ENCODE data around the gene ENTR1. TPM values are rescaled to one million over a fixed set of nuclear protein-coding genes. Genes with fewer than 3 reads are reported as not detected.

Gene ENTR1
- polyA plus RNA-seq, 1 donor from 2014 or later: 63.7 TPM

DNA sequence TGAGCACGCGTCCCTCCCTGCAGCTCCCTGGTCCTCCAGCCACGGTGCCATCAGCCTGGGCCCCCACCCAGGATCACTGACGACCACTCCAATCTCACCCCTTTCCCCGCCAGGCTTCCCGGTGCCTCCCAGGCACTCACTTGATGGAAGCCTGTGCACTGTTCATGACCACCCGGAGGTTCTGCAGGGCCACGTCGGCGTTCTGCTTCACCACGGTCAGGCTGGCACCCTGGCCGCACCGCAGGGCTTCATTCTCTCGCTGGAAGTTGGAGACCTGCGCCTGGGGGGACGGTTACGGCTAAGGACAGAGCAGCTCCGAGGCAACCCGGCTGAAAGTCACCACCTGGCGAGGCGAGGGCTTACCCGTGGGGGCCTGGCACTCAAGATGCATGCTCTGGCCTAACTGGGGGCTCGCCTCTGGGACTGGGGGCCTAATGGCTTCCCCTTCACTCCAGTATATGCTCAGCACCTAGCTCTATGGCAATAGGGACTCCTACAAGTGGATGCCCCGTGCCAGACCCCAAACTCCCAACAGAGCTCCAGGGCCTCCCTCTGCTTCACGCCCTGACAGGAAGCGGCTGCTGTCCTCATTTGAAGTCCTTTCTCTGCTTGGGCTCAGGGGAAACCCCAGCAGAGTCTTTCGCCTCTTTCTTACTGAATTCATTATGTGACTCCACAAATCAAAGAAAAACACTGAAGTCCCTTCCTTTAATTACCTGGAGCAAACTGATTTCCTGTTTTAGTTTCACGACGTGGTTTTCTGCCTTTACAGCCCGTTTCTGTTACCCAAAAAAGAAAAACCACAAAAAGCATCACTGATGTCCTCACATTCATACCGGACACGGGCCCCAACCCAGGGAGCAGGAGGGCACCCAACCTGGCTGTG, 6.3 kb downstream of the ENTR1 start:
- H3F3A ChIP-seq (ENCODE audit: insufficient read depth, low read length, poor library complexity, severe bottlenecking): no peaks in the 10 kb centered on the region
- no peaks in the 10 kb centered on the region for H3K9me3 ChIP-seq (ENCODE audit: low read length)
- H3K36me3 ChIP-seq (ENCODE audit: insufficient read depth, low read length): no peaks in the 10 kb centered on the region
- H3K4me3 ChIP-seq (ENCODE audit: low read length): no peak overlapping the region
- H2AFZ ChIP-seq (ENCODE audit: low read depth, low read length): no peak overlapping the region
- TF ChIP-seq TAF1 (IDR thresholded peaks at IDR 0.05; ENCODE audit: low read depth) (no peak), SMC3 (conservative IDR thresholded peaks at IDR 0.05; ENCODE audit: poor library complexity) (no peak), MXI1 (conservative IDR thresholded peaks at IDR 0.05; ENCODE audit: poor library complexity, severe bottlenecking) (no peak), RAD21 (conservative IDR thresholded peaks at IDR 0.05) (no peak), EZH2 (IDR thresholded peaks at IDR 0.05; ENCODE audit: borderline replicate concordance, insufficient read depth, low read length, poor library complexity, severe bottlenecking) (no peak)
- TF ChIP-seq, protein P1, sequence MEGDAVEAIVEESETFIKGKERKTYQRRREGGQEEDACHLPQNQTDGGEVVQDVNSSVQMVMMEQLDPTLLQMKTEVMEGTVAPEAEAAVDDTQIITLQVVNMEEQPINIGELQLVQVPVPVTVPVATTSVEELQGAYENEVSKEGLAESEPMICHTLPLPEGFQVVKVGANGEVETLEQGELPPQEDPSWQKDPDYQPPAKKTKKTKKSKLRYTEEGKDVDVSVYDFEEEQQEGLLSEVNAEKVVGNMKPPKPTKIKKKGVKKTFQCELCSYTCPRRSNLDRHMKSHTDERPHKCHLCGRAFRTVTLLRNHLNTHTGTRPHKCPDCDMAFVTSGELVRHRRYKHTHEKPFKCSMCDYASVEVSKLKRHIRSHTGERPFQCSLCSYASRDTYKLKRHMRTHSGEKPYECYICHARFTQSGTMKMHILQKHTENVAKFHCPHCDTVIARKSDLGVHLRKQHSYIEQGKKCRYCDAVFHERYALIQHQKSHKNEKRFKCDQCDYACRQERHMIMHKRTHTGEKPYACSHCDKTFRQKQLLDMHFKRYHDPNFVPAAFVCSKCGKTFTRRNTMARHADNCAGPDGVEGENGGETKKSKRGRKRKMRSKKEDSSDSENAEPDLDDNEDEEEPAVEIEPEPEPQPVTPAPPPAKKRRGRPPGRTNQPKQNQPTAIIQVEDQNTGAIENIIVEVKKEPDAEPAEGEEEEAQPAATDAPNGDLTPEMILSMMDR (IDR thresholded peaks at IDR 0.05; ENCODE audit: poor library complexity, severe bottlenecking): no peak
- TF ChIP-seq, protein P2, sequence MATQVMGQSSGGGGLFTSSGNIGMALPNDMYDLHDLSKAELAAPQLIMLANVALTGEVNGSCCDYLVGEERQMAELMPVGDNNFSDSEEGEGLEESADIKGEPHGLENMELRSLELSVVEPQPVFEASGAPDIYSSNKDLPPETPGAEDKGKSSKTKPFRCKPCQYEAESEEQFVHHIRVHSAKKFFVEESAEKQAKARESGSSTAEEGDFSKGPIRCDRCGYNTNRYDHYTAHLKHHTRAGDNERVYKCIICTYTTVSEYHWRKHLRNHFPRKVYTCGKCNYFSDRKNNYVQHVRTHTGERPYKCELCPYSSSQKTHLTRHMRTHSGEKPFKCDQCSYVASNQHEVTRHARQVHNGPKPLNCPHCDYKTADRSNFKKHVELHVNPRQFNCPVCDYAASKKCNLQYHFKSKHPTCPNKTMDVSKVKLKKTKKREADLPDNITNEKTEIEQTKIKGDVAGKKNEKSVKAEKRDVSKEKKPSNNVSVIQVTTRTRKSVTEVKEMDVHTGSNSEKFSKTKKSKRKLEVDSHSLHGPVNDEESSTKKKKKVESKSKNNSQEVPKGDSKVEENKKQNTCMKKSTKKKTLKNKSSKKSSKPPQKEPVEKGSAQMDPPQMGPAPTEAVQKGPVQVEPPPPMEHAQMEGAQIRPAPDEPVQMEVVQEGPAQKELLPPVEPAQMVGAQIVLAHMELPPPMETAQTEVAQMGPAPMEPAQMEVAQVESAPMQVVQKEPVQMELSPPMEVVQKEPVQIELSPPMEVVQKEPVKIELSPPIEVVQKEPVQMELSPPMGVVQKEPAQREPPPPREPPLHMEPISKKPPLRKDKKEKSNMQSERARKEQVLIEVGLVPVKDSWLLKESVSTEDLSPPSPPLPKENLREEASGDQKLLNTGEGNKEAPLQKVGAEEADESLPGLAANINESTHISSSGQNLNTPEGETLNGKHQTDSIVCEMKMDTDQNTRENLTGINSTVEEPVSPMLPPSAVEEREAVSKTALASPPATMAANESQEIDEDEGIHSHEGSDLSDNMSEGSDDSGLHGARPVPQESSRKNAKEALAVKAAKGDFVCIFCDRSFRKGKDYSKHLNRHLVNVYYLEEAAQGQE (IDR thresholded peaks at IDR 0.05; ENCODE audit: borderline replicate concordance): no peak
- H4K20me1 ChIP-seq (ENCODE audit: insufficient read depth): no peaks in the 10 kb centered on the region
- no peak overlapping the region for H3K4me2 ChIP-seq (ENCODE audit: low read length)
- H3K9me2 ChIP-seq (ENCODE audit: insufficient read depth, low read length): no peaks in the 10 kb centered on the region
- H3K9ac ChIP-seq (ENCODE audit: low read length): no peak overlapping the region
- H3K27ac ChIP-seq (ENCODE audit: low read length): no peak overlapping the region
- H3K27me3 ChIP-seq (ENCODE audit: insufficient read depth, low read depth, low read length): no peaks in the 10 kb centered on the region
- peaks cover 7% of the 10 kb centered on the region for H3K79me2 ChIP-seq (replicated peaks; ENCODE audit: insufficient read depth, low read length)

DNA sequence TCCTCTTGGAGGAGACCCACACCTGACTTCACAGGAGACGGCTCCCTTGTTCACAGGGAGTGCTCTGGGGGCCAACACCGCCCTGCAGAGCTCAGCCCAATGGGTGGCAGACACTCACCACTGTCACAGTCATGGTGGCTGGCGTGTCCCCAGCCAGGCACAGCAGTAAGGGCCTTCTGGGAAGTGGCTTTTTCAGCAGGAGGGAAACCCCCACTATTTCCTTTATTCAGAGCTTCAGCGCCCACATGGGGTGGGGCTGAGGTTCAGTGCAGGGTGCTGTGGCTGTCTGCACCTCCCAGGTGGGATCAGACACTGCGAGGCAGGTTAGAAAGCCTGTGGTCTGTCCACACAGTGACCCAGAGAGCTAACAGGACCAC, 6.9 kb downstream of the ENTR1 start:
- Histone ChIP-seq H4K20me1 (ENCODE audit: insufficient read depth) (no peaks in the 10 kb centered on the region), H3K9ac (ENCODE audit: low read length) (no peak overlapping the region), H3K4me2 (ENCODE audit: low read length) (no peak overlapping the region), H2AFZ (ENCODE audit: low read depth, low read length) (no peak overlapping the region), H3K36me3 (ENCODE audit: insufficient read depth, low read length) (peaks cover 3% of the 10 kb centered on the region), H3K79me2 (replicated peaks; ENCODE audit: insufficient read depth, low read length) (peaks cover 13% of the 10 kb centered on the region), H3K4me3 (ENCODE audit: low read length) (no peak overlapping the region), H3F3A (ENCODE audit: insufficient read depth, low read length, poor library complexity, severe bottlenecking) (no peaks in the 10 kb centered on the region), H3K27me3 (ENCODE audit: insufficient read depth, low read depth, low read length) (no peaks in the 10 kb centered on the region), H3K9me3 (ENCODE audit: low read length) (no peaks in the 10 kb centered on the region), H3K27ac (ENCODE audit: low read length) (no peak overlapping the region), H3K9me2 (ENCODE audit: insufficient read depth, low read length) (no peaks in the 10 kb centered on the region)
- TF ChIP-seq POLR2AphosphoS5 (IDR thresholded peaks at IDR 0.05) (no peak), EP300 (conservative IDR thresholded peaks at IDR 0.05; ENCODE audit: poor library complexity, severe bottlenecking) (no peak), SMC3 (conservative IDR thresholded peaks at IDR 0.05; ENCODE audit: poor library complexity) (no peak), MXI1 (conservative IDR thresholded peaks at IDR 0.05; ENCODE audit: poor library complexity, severe bottlenecking) (no peak), EZH2 (IDR thresholded peaks at IDR 0.05; ENCODE audit: borderline replicate concordance, insufficient read depth, low read length, poor library complexity, severe bottlenecking) (no peak), RAD21 (conservative IDR thresholded peaks at IDR 0.05) (no peak), TAF1 (IDR thresholded peaks at IDR 0.05; ENCODE audit: low read depth) (no peak)
- TF ChIP-seq, protein P2 (IDR thresholded peaks at IDR 0.05; ENCODE audit: borderline replicate concordance): no peak
- TF ChIP-seq, protein P1 (IDR thresholded peaks at IDR 0.05; ENCODE audit: poor library complexity, severe bottlenecking): no peak

All from neural cell (in vitro differentiated cells).